Stomach (tissue), 9 donors: ENCODE measurements around the gene CLTCL1. TPM values are rescaled to one million over a fixed set of nuclear protein-coding genes. Genes with fewer than 3 reads are reported as not detected.

ENCODE experiments used
- DNase-seq, 2 donors: peaks; one replicate each; pipeline versions ENCODE4 v3.0.0 to v3.0.0-alpha.2; 2013 to 2019
- H3K27ac ChIP-seq, 5 donors: fragments of 200-600 bp in 4 of 5; sonication (generic) in 4 of 5; one replicate each; pipeline ENCODE4 v1.5.1; 2013 to 2019; ENCODE audit warnings: mild to moderate bottlenecking in 1 of 5, moderate library complexity in 1 of 5
- H3K27me3 ChIP-seq, 3 donors: fragments of 200-600 bp; sonication (generic); one replicate each; pipeline ENCODE4 v1.5.1; 2017 to 2019; ENCODE audit warnings: mixed run types in 1 of 3
- H3K36me3 ChIP-seq, 4 donors: fragments of 200-600 bp; sonication (generic); 1 replicate in 3 of 4; 2 replicates in 1 of 4; pipeline ENCODE4 v1.5.1; 2016 to 2019
- H3K4me1 ChIP-seq, 4 donors: fragments of 200-600 bp; sonication (generic); one replicate each; pipeline ENCODE4 v1.5.1; 2016 to 2019
- H3K4me3 ChIP-seq, 4 donors: fragments of 200-600 bp; sonication (generic) in 3 of 4; one replicate each; pipeline ENCODE4 v1.5.1; 2016 to 2019; ENCODE audit warnings: mild to moderate bottlenecking in 1 of 4
- H3K9me3 ChIP-seq, 4 donors: fragments of 200-600 bp; sonication (generic); one replicate each; pipeline ENCODE4 v1.5.1; 2016 to 2019
- CTCF ChIP-seq, 7 experiments: fragments of 450-650 bp in 4 of 7; fragments of 200-600 bp in 3 of 7; sonication (generic) in 3 of 7; IDR thresholded peaks; one replicate each; pipeline ENCODE4 v1.5.1; 2016 to 2019; ENCODE audit warnings: antibody characterized with exemption in 7 of 7, control low read depth in 2 of 7, mild to moderate bottlenecking in 1 of 7
- EP300 ChIP-seq: sonication (generic); formaldehyde crosslinking; IDR thresholded peaks from one replicate; pipeline ENCODE4 v1.6.1; 2017; ENCODE audit warnings: antibody characterized with exemption
- POLR2A ChIP-seq, 4 donors: fragments of 450-650 bp; IDR thresholded peaks; one replicate each; pipeline ENCODE4 v1.6.1; 2016; ENCODE audit warnings: antibody characterized with exemption in 4 of 4, control low read depth in 2 of 4, mild to moderate bottlenecking in 1 of 4, moderate library complexity in 1 of 4
- POLR2AphosphoS5 ChIP-seq, 3 donors: sonication (generic); formaldehyde crosslinking; IDR thresholded peaks; one replicate each; pipeline ENCODE4 v1.6.1; 2016; ENCODE audit warnings: antibody characterized with exemption in 3 of 3
- WGBS, 5 donors: extraction: QIAGEN DNeasy Blood & Tissue Kit in 3 of 5; methylation state at CpG; one replicate each; pipeline versions ENCODE4 v1.1.5 to v1.1.7; 2013 to 2018; 5-methylcytosine and 5-hydroxymethylcytosine counted together
- intact Hi-C: fragments of 100-400 bp; cut with DNase I; formaldehyde crosslinking; loops from one replicate; pipeline ENCODE4 v1.15.1; 2023; ENCODE audit warnings: low total_unique reads
- polyA plus RNA-seq, 3 donors: library from polyadenylated mRNA; stranded (reverse); fragments of 200-250 nt; gene quantifications; one replicate each; pipeline ENCODE4 v1.2.3, GENCODE V29; 2013
- total RNA-seq, 5 donors: library from RNA; depleted of rRNA; stranded (reverse); fragments of >200 nt; gene quantifications; one replicate each; pipeline versions ENCODE4 v1.1.0 to v1.2.3, GENCODE V29; 2014 to 2016
- donor health status: healthy with polysubstance abuse.
- donor health status: Bipolar disorder and iron deficiency.
- donor health status: healthy.

Gene CLTCL1
- total and polyA plus RNA-seq, 8 donors, result 3.0 to 10.1 (median 4.7) TPM

- 57 to 73% (median 64%) methylated on average over 23 of the region's 23 CpGs for WGBS, 5 donors
- Histone ChIP-seq H3K27ac (peak overlapping the region in 4 of 5 donors; percentile 76 to 89 (median 77)), H3K4me1 (peaks cover 11 to 31% (median 25%) of the 10 kb centered on the region in 4 donors), H3K27me3 (no peaks in the 10 kb centered on the region), H3K36me3 (no peaks in the 10 kb centered on the region), H3K4me3 (peak overlapping the region; percentile 79 to 96 (median 84)), H3K9me3 (no peaks in the 10 kb centered on the region)
- intact Hi-C loops, result no loop called here
- TF ChIP-seq POLR2AphosphoS5 (IDR thresholded peaks at IDR 0.05) (peak in 2 of 3 donors; percentile 16 to 32), CTCF (IDR thresholded peaks at IDR 0.05) (no peak), POLR2A (IDR thresholded peaks at IDR 0.05) (no peak)
- no peak for DNase-seq
These were observed 1.1 kb upstream of the CLTCL1 start for GRCh38 chr22:19292458-19293230.

GRCh38 chr22:19291218-19291579 lies 320 bp downstream of the CLTCL1 start:
- intact Hi-C loops, result no loop called here
- WGBS, 5 donors, result 0 to 1% (median 0%) methylated on average over 8 to 41 of the region's 41 CpGs
- peak; percentile 31 to 63 for DNase-seq
- Histone ChIP-seq H3K36me3 (no peaks in the 10 kb centered on the region), H3K4me1 (peaks cover 11 to 37% (median 26%) of the 10 kb centered on the region in 4 donors), H3K27me3 (no peaks in the 10 kb centered on the region), H3K9me3 (no peaks in the 10 kb centered on the region), H3K27ac (peak overlapping the region; percentile 62 to 89 (median 77)), H3K4me3 (peak overlapping the region; percentile 79 to 96 (median 84))
- TF ChIP-seq POLR2AphosphoS5 (IDR thresholded peaks at IDR 0.05), result no peak
- TF ChIP-seq EP300, result no peak
- TF ChIP-seq CTCF (IDR thresholded peaks at IDR 0.05), result no peak
- TF ChIP-seq POLR2A (IDR thresholded peaks at IDR 0.05), result no peak

- 19 to 21% (median 19%) methylated on average over 27 of the region's 27 CpGs for WGBS, 5 donors
- Histone ChIP-seq H3K36me3 (no peaks in the 10 kb centered on the region), H3K4me3 (peak overlapping the region; percentile 79 to 96 (median 84)), H3K9me3 (no peaks in the 10 kb centered on the region), H3K4me1 (peaks cover 11 to 37% (median 26%) of the 10 kb centered on the region in 4 donors), H3K27ac (peak overlapping the region in 4 of 5 donors; percentile 76 to 89 (median 77)), H3K27me3 (no peaks in the 10 kb centered on the region)
- intact Hi-C loops, result no loop called here
- DNase-seq, result peak in 1 of 2 donors; percentile 23
- no peak for TF ChIP-seq POLR2A (IDR thresholded peaks at IDR 0.05)
- TF ChIP-seq CTCF (IDR thresholded peaks at IDR 0.05), result no peak
- TF ChIP-seq EP300, result no peak
- TF ChIP-seq POLR2AphosphoS5 (IDR thresholded peaks at IDR 0.05), result no peak
These were observed 910 bp downstream of the CLTCL1 start for GRCh38 chr22:19290400-19291217.

- H3K4me3 ChIP-seq, result no peak overlapping the region
- 70 to 83% (median 78%) methylated on average over 5 of the region's 5 CpGs for WGBS, 5 donors
- DNase-seq, result no peak
- intact Hi-C loops, result no loop called here
- no peak for TF ChIP-seq EP300
- TF ChIP-seq CTCF (IDR thresholded peaks at IDR 0.05), result no peak
- no peak for TF ChIP-seq POLR2AphosphoS5 (IDR thresholded peaks at IDR 0.05)
- no peaks in the 10 kb centered on the region for H3K27me3 ChIP-seq
- no peaks in the 10 kb centered on the region for H3K36me3 ChIP-seq
- H3K4me1 ChIP-seq, result peaks cover 11 to 38% (median 28%) of the 10 kb centered on the region in 4 donors
- H3K27ac ChIP-seq, result no peak overlapping the region
- H3K9me3 ChIP-seq, result no peaks in the 10 kb centered on the region
These were observed 1.9 kb downstream of the CLTCL1 start for GRCh38 chr22:19289475-19290161.
